ENCODE measurements around the gene NOC4L. TPM values are rescaled to one million over a fixed set of nuclear protein-coding genes. Genes with fewer than 3 reads are reported as not detected.

The NOC4L gene
- total RNA-seq, 2 experiments from 2014 or later: 31.0 to 47.6 TPM

GRCh38 chr12:132190834-132191500 lies 46.7 kb downstream of the NOC4L start:
- no peak overlapping the region for H2AFZ ChIP-seq (ENCODE audit: low read length)
- H3K79me2 ChIP-seq (ENCODE audit: insufficient read depth, low read depth, low read length): no peaks in the 10 kb centered on the region
- H3K36me3 ChIP-seq (ENCODE audit: insufficient read depth, low read length): no peaks in the 10 kb centered on the region
- no peaks in the 10 kb centered on the region for H3K9me2 ChIP-seq (ENCODE audit: insufficient read depth, low read length)
- no peak overlapping the region for H3K27ac ChIP-seq (ENCODE audit: low read depth, low read length, poor library complexity, severe bottlenecking)
- H3K4me2 ChIP-seq (ENCODE audit: low read length): no peak overlapping the region
- POLR2A ChIA-PET: no interaction called here
- intact Hi-C loops (cut with micrococcal nuclease; ENCODE audit: unreplicated experiment): no loop called here
- CTCF ChIA-PET (ENCODE audit: unreplicated experiment): no interaction called here
- TF ChIP-seq CTCF (conservative IDR thresholded peaks at IDR 0.05; ENCODE audit: low read length) (no peak), EZH2phosphoT487 (IDR thresholded peaks at IDR 0.05; ENCODE audit: borderline replicate concordance, low read depth, low read length) (no peak)
- no peak for DNase-seq (ENCODE audit: low spot score)
- H3K9me3 ChIP-seq (ENCODE audit: low read length): no peaks in the 10 kb centered on the region
- H3K4me1 ChIP-seq (ENCODE audit: insufficient read depth, low read length, poor library complexity, severe bottlenecking): no peaks in the 10 kb centered on the region
- H4K20me1 ChIP-seq (ENCODE audit: insufficient read depth, low read length): no peaks in the 10 kb centered on the region
- H3K4me3 ChIP-seq (ENCODE audit: low read depth, low read length, poor library complexity, severe bottlenecking): no peak overlapping the region
- no TSS peak for BruUV-seq (replicated peaks)

- no peaks in the 10 kb centered on the region for H4K20me1 ChIP-seq (ENCODE audit: insufficient read depth, low read length)
- H3K4me1 ChIP-seq (ENCODE audit: insufficient read depth, low read length, poor library complexity, severe bottlenecking): no peaks in the 10 kb centered on the region
- no peak overlapping the region for H3K4me2 ChIP-seq (ENCODE audit: low read length)
- no peak overlapping the region for H3K27ac ChIP-seq (ENCODE audit: low read depth, low read length, poor library complexity, severe bottlenecking)
- no peak overlapping the region for H3K4me3 ChIP-seq (ENCODE audit: low read depth, low read length, poor library complexity, severe bottlenecking)
- intact Hi-C loops (cut with micrococcal nuclease; ENCODE audit: unreplicated experiment): no loop called here
- no peaks in the 10 kb centered on the region for H3K9me3 ChIP-seq (ENCODE audit: low read length)
- H3K36me3 ChIP-seq (ENCODE audit: insufficient read depth, low read length): no peaks in the 10 kb centered on the region
- TF ChIP-seq EZH2phosphoT487 (IDR thresholded peaks at IDR 0.05; ENCODE audit: borderline replicate concordance, low read depth, low read length) (no peak), CTCF (conservative IDR thresholded peaks at IDR 0.05; ENCODE audit: low read length) (no peak)
- BruUV-seq (replicated peaks): no TSS peak
- CTCF ChIA-PET (ENCODE audit: unreplicated experiment): no interaction called here
- DNase-seq (ENCODE audit: low spot score): no peak
- H2AFZ ChIP-seq (ENCODE audit: low read length): no peak overlapping the region
- H3K79me2 ChIP-seq (ENCODE audit: insufficient read depth, low read depth, low read length): no peaks in the 10 kb centered on the region
- POLR2A ChIA-PET: no interaction called here
- H3K9me2 ChIP-seq (ENCODE audit: insufficient read depth, low read length): no peaks in the 10 kb centered on the region
These were observed 47.7 kb downstream of the NOC4L start for GRCh38 chr12:132191715-132192553.

- POLR2A ChIA-PET: no interaction called here
- H3K27ac ChIP-seq (ENCODE audit: low read depth, low read length, poor library complexity, severe bottlenecking): no peak overlapping the region
- DNase-seq (ENCODE audit: low spot score): peak; percentile 15
- H3K36me3 ChIP-seq (ENCODE audit: insufficient read depth, low read length): no peaks in the 10 kb centered on the region
- BruUV-seq (replicated peaks): no TSS peak
- CTCF ChIA-PET (ENCODE audit: unreplicated experiment): no interaction called here
- no peaks in the 10 kb centered on the region for H3K9me3 ChIP-seq (ENCODE audit: low read length)
- intact Hi-C loops (cut with micrococcal nuclease; ENCODE audit: unreplicated experiment): no loop called here
- H2AFZ ChIP-seq (ENCODE audit: low read length): no peak overlapping the region
- H3K4me2 ChIP-seq (ENCODE audit: low read length): no peak overlapping the region
- H3K9me2 ChIP-seq (ENCODE audit: insufficient read depth, low read length): no peaks in the 10 kb centered on the region
- no peaks in the 10 kb centered on the region for H3K79me2 ChIP-seq (ENCODE audit: insufficient read depth, low read depth, low read length)
- no peak overlapping the region for H3K4me3 ChIP-seq (ENCODE audit: low read depth, low read length, poor library complexity, severe bottlenecking)
- TF ChIP-seq CTCF (conservative IDR thresholded peaks at IDR 0.05; ENCODE audit: low read length) (peak; percentile 52), EZH2phosphoT487 (IDR thresholded peaks at IDR 0.05; ENCODE audit: borderline replicate concordance, low read depth, low read length) (no peak)
- H3K4me1 ChIP-seq (ENCODE audit: insufficient read depth, low read length, poor library complexity, severe bottlenecking): no peaks in the 10 kb centered on the region
- no peaks in the 10 kb centered on the region for H4K20me1 ChIP-seq (ENCODE audit: insufficient read depth, low read length)
These were observed 49.8 kb downstream of the NOC4L start for GRCh38 chr12:132194056-132194455.
